ENCODE data around the gene NEK6. TPM values are rescaled to one million over a fixed set of nuclear protein-coding genes. Genes with fewer than 3 reads are reported as not detected.

The NEK6 gene
- total and polyA plus RNA-seq, 10 of the 15 experiments (the other 5 are each of a cell fraction or from before 2014, with no cell fraction given), result 31.3 to 161 (median 89.2) TPM

DNA sequence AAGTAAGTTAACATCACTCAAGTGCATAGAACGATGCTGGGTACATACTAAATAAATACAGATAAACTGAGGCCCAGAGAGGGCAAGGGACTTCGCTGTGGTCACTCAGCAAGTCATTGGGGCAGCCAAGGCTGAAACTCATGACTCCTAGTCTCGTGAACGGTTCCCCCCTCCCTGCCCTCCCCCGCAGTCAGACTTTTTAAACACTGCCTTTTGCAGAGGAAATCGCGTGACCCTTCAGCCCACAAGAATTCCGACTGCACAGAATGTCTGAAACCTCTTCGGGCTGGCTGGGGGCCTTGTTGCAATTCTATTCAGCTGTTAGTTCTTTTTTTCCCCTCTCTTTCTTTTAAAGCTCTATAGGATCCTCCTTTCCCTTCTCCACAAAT is 28.1 kb downstream of the NEK6 start (continued):
- TF ChIP-seq, protein P1, sequence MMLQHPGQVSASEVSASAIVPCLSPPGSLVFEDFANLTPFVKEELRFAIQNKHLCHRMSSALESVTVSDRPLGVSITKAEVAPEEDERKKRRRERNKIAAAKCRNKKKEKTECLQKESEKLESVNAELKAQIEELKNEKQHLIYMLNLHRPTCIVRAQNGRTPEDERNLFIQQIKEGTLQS (IDR thresholded peaks at IDR 0.05; ENCODE audit: borderline replicate concordance, extremely low read depth, low read depth, low read length), result no peak
- TF ChIP-seq ESRRA (IDR thresholded peaks at IDR 0.05; ENCODE audit: low read length) (no peak), RELA (IDR thresholded peaks at IDR 0.05; ENCODE audit: borderline replicate concordance, partially characterized antibody) (no peak), SREBF1 (IDR thresholded peaks at IDR 0.05; ENCODE audit: low read length) (no peak), RUNX3 (IDR thresholded peaks at IDR 0.05; ENCODE audit: low read length) (no peak), HDAC6 (IDR thresholded peaks at IDR 0.05; ENCODE audit: unreplicated experiment) (no peak), FOS (IDR thresholded peaks at IDR 0.05; ENCODE audit: borderline replicate concordance, extremely low read depth, insufficient read length) (no peak), RCOR1 (conservative IDR thresholded peaks at IDR 0.05; ENCODE audit: low read depth, low read length) (peak; percentile 62; the same call in 1 of the 2 replicates), ZZZ3 (IDR thresholded peaks at IDR 0.05; ENCODE audit: control insufficient read depth, insufficient read length, low read depth) (no peak), PAX5 (IDR thresholded peaks at IDR 0.05; ENCODE audit: borderline replicate concordance, low read depth, low read length) (peak; percentile 59; the same call in 1 of the 2 replicates), NBN (IDR thresholded peaks at IDR 0.05) (peak; percentile 68; the same call in 1 of the 2 replicates), CBX3 (IDR thresholded peaks at IDR 0.05; ENCODE audit: borderline replicate concordance, low read depth) (no peak), MEF2A (IDR thresholded peaks at IDR 0.05; ENCODE audit: insufficient read depth, low read depth, low read length) (peak; percentile 80), ZNF622 (IDR thresholded peaks at IDR 0.05) (no peak), SMAD1 (IDR thresholded peaks at IDR 0.05; ENCODE audit: low read depth, partially characterized antibody) (no peak), SIX5 (IDR thresholded peaks at IDR 0.05; ENCODE audit: low read depth, low read length, severe bottlenecking) (no peak), NFXL1 (IDR thresholded peaks at IDR 0.05; ENCODE audit: borderline replicate concordance) (peak; percentile 95), KLF5 (IDR thresholded peaks at IDR 0.05; ENCODE audit: partially characterized antibody) (no peak), SMARCA5 (IDR thresholded peaks at IDR 0.05) (peak; percentile 99), CBX5 (IDR thresholded peaks at IDR 0.05; ENCODE audit: low read depth) (no peak), CHD1 (IDR thresholded peaks at IDR 0.05; ENCODE audit: low read depth, low read length) (no peak)
- TF ChIP-seq, protein P2, sequence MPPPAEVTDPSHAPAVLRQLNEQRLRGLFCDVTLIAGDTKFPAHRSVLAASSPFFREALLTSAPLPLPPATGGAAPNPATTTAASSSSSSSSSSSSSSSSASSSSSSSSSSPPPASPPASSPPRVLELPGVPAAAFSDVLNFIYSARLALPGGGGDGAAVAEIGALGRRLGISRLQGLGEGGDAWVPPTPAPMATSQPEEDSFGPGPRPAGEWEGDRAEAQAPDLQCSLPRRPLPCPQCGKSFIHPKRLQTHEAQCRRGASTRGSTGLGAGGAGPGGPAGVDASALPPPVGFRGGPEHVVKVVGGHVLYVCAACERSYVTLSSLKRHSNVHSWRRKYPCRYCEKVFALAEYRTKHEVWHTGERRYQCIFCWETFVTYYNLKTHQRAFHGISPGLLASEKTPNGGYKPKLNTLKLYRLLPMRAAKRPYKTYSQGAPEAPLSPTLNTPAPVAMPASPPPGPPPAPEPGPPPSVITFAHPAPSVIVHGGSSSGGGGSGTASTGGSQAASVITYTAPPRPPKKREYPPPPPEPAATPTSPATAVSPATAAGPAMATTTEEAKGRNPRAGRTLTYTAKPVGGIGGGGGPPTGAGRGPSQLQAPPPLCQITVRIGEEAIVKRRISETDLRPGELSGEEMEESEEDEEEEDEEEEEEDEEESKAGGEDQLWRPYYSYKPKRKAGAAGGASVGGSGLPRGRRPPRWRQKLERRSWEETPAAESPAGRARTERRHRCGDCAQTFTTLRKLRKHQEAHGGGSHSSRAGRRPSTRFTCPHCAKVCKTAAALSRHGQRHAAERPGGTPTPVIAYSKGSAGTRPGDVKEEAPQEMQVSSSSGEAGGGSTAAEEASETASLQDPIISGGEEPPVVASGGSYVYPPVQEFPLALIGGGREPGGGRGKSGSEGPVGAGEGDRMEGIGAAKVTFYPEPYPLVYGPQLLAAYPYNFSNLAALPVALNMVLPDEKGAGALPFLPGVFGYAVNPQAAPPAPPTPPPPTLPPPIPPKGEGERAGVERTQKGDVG (CRISPR knock-in tag; IDR thresholded peaks at IDR 0.05), result no peak
- TF ChIP-seq, protein P3, sequence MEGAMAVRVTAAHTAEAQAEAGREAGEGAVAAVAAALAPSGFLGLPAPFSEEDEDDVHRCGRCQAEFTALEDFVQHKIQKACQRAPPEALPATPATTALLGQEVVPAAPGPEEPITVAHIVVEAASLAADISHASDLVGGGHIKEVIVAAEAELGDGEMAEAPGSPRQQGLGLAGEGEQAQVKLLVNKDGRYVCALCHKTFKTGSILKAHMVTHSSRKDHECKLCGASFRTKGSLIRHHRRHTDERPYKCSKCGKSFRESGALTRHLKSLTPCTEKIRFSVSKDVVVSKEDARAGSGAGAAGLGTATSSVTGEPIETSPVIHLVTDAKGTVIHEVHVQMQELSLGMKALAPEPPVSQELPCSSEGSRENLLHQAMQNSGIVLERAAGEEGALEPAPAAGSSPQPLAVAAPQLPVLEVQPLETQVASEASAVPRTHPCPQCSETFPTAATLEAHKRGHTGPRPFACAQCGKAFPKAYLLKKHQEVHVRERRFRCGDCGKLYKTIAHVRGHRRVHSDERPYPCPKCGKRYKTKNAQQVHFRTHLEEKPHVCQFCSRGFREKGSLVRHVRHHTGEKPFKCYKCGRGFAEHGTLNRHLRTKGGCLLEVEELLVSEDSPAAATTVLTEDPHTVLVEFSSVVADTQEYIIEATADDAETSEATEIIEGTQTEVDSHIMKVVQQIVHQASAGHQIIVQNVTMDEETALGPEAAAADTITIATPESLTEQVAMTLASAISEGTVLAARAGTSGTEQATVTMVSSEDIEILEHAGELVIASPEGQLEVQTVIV (IDR thresholded peaks at IDR 0.05; ENCODE audit: borderline replicate concordance, partially characterized antibody), result no peak
- TF ChIP-seq, protein P4, sequence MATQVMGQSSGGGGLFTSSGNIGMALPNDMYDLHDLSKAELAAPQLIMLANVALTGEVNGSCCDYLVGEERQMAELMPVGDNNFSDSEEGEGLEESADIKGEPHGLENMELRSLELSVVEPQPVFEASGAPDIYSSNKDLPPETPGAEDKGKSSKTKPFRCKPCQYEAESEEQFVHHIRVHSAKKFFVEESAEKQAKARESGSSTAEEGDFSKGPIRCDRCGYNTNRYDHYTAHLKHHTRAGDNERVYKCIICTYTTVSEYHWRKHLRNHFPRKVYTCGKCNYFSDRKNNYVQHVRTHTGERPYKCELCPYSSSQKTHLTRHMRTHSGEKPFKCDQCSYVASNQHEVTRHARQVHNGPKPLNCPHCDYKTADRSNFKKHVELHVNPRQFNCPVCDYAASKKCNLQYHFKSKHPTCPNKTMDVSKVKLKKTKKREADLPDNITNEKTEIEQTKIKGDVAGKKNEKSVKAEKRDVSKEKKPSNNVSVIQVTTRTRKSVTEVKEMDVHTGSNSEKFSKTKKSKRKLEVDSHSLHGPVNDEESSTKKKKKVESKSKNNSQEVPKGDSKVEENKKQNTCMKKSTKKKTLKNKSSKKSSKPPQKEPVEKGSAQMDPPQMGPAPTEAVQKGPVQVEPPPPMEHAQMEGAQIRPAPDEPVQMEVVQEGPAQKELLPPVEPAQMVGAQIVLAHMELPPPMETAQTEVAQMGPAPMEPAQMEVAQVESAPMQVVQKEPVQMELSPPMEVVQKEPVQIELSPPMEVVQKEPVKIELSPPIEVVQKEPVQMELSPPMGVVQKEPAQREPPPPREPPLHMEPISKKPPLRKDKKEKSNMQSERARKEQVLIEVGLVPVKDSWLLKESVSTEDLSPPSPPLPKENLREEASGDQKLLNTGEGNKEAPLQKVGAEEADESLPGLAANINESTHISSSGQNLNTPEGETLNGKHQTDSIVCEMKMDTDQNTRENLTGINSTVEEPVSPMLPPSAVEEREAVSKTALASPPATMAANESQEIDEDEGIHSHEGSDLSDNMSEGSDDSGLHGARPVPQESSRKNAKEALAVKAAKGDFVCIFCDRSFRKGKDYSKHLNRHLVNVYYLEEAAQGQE (IDR thresholded peaks at IDR 0.05; ENCODE audit: low read depth, low read length), result no peak

All from GM12878 (cell line).